Thyroid gland (tissue), 4 donors: ENCODE data around the gene NATD1.

Experiments used
- POLR2A ChIP-seq, 2 donors: fragments of 450-650 bp; IDR thresholded peaks; one replicate each; pipeline ENCODE4 v1.6.1; 2017; ENCODE audit warnings: antibody characterized with exemption in 2 of 2, mild to moderate bottlenecking in 2 of 2, moderate library complexity in 1 of 2
- TF ChIP-seq, protein P1 (sequence below), 6 experiments: fragments of 200-600 bp in 3 of 6; fragments of 450-650 bp in 3 of 6; sonication (generic) in 3 of 6; IDR thresholded peaks; one replicate each; pipeline ENCODE4 v1.5.1; 2016 to 2019; ENCODE audit warnings: antibody characterized with exemption in 6 of 6, mild to moderate bottlenecking in 2 of 6, inconsistent platforms in 1 of 6, moderate library complexity in 1 of 6

DNA sequence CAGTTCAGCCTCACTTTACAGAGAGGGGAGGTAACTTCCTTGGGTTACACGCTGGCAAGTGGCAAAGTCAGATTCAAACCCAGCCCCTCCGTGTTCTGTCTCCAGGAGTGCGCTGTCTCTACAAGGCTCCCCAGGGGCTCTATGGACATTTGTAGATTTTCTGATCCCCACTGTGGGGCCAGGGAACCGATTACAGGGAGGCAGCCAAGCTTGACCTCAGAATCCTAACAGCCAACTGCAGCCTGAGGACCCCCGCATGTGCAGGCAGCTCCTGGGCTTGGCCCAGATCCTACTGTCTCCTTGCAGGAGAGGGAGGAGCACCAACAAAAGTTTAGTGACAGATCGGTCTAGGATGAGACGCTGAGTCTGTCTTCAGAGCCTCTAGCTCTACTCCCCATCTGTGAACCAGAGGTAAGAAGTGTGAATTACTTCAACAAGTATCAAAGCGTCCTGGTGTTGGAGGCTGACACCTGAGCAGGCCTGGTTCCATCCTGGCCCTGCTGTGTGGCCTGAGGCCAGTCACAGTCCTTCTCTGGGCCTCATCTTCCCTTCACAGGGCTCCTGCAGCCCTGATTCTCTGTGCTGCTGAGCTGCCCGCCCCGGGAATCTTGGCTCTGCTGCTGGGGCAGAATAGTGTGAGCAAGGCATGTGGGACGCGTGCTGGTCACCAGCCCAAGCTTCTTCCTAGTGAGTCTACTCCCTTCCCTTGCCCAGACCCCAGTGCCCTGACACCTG lies 9.2 kb upstream of the NATD1 start:
- TF ChIP-seq, protein P1, sequence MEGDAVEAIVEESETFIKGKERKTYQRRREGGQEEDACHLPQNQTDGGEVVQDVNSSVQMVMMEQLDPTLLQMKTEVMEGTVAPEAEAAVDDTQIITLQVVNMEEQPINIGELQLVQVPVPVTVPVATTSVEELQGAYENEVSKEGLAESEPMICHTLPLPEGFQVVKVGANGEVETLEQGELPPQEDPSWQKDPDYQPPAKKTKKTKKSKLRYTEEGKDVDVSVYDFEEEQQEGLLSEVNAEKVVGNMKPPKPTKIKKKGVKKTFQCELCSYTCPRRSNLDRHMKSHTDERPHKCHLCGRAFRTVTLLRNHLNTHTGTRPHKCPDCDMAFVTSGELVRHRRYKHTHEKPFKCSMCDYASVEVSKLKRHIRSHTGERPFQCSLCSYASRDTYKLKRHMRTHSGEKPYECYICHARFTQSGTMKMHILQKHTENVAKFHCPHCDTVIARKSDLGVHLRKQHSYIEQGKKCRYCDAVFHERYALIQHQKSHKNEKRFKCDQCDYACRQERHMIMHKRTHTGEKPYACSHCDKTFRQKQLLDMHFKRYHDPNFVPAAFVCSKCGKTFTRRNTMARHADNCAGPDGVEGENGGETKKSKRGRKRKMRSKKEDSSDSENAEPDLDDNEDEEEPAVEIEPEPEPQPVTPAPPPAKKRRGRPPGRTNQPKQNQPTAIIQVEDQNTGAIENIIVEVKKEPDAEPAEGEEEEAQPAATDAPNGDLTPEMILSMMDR (IDR thresholded peaks at IDR 0.05), result no peak
- no peak for TF ChIP-seq POLR2A (IDR thresholded peaks at IDR 0.05)
